ENCODE data around the gene PAF1.
"Not testable (repeated sequence)": the region's sequence is repeated elsewhere in the genome, so short reads cannot be mapped to it uniquely, and the experiment has no call there.

The PAF1 gene

DNA sequence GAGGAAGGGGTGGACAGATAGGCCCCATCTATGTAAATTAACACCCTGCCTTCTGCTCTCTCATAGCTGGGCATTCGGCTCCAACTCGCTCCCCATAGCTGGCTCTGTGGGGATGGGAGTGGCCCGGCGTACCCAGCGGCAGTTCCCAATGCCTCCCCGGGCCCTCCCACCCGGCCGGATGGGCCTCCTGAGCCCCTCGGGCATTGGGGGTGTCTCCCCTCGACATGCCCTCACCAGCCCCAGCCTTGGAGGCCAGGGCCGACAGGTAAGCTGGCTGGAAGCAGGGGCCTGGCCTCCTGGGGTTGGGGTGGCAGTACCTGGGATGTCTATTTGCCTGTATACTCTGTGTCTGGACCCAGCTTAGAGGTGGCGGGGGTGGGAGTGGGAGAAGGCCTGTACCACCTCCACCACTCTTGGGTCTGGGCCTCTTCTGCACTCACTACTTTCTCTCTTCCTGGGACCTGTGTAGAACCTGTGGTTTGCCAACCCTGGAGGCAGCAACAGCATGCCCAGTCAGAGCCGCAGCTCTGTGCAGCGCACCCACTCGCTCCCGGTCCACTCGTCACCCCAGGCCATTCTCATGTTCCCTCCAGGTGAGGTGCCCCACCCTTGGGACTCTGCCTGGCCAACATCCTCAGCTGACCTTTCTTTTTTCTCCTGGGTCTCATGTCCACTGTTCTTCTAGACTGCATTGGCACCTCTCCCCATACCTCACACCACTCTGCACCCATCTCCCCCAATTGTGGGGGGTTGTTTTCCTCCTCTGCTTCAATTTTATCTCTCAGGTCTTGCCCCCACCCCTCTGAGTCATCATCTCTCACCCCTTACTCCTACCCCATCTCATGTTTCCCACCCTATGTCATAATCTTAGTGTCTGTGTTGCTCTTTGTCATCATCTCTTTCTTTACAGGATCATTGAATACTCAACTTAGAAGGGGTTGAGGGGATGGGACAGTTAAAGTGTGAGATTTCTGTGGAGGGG, 10.1 kb downstream of the PAF1 start:
- DNase-seq = no peak

- no peak for DNase-seq
These were observed 11.0 kb downstream of the PAF1 start for GRCh38 chr19:39379865-39380396.

DNA sequence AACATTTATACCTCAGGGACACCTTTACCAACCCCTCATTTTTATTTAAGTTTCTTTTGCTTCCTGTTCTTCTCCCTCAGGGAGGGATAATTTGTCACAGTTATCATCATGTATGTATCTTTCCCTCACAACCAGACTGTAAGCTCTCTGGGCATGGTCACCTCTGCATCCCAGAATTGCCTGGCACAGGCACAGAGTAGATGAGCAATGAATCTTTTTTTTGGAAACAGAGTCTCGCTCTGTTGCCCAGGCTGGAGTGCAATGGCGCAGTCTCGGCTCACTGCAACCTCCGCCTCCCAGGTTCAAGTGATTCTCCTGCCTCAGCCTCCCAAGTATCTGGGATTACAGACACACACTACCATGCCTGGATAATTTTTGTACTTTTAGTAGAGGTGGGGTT, 11.5 kb downstream of the PAF1 start:
- not testable (repeated sequence) for DNase-seq

- no peak for DNase-seq
These were observed 13.2 kb downstream of the PAF1 start for GRCh38 chr19:39377373-39378362.

DNA sequence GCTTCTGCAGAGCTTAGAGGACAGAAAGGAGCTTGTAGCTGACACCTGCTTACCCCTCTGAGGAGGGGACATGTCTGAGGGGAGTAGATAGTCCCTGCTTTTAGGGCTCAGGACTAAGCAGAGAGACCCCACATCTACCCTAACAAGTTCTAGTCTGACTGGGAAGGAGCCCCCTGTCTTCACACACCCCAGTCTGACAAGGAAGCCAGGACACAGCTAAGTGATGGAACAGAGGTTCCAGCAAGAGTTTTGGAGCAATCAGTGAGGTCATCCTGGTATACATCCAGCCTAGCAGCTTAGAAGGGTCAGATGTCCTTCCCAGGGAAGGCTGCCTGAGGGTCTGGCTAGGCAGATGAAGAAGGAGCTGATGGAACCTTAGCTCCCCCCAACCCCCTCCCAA, 15.0 kb downstream of the PAF1 start:
- no peak for DNase-seq

GRCh38 chr19:39372941-39373340, 18.0 kb downstream of the PAF1 start:
- DNase-seq = no peak

GRCh38 chr19:39372047-39372802, 18.7 kb downstream of the PAF1 start:
- no peak for DNase-seq

DNA sequence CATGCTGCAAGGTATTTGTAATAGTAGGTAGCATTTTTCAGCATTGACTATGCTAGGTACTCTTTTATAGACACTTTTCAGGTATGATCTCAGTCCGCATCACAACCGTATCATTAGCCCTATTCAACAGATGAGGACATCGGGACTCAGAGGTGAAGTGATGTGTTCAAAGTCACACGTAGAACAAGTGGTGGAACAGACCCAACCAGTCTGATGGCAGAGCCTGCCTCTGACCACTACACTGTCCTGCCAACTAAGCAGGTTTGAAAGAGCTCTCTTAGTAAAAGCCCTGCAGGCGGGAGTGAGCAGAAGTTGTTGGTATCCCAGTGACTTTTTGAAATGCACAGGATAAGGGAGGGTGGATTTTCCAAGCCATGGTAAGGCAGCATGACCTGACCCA, 20.2 kb downstream of the PAF1 start:
- DNase-seq = no peak

DNA sequence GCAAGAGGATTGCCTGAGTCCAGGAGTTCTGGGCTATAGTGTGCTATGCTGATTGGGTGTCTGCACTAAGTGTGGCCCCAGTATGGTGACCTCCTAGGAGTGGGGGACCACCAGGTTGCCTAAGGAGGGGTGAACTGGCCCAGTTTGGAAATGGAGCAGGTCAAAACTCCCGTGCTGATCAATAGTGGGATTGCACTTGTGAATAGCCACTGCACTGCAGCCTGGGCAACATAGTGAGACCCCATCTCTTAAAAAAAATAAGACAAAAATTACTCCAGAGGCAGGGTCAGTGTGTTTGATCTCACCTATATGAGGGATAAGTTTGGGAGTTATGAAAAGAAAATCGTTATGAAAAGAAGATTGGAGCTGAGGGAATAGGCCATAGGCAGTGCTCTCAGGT, 21.7 kb downstream of the PAF1 start:
- DNase-seq = no peak

- no peak for DNase-seq
These were observed 25.4 kb downstream of the PAF1 start for GRCh38 chr19:39365531-39365930.

DNA sequence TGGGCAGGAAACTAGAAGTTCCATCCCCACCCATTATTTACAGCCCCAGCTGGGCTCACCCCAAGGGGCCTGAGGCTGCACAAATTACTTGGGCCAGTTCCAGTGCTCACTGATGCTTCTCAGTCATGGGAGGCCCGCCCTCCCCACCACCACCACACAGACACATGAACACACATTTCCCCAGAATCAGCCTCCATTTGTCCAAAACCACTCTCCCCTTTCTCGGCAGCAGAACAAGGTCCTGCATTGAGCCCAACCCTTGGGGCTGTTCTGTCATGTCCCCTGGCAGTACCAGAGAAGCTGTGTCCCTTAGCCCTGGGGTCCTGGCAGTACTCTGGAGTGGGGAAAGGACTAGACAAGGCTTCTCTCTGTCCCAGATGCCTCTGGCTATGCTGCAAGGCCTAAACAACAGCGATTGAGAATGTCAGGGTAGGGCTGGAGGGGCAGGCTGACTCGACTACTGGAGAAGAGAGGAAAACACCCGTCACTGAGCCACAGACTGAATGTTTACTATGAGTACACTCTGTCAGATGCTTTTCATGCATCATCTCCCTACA, 26.9 kb downstream of the PAF1 start:
- peak in 1 of 2 experiments; percentile 11 for DNase-seq

DNA sequence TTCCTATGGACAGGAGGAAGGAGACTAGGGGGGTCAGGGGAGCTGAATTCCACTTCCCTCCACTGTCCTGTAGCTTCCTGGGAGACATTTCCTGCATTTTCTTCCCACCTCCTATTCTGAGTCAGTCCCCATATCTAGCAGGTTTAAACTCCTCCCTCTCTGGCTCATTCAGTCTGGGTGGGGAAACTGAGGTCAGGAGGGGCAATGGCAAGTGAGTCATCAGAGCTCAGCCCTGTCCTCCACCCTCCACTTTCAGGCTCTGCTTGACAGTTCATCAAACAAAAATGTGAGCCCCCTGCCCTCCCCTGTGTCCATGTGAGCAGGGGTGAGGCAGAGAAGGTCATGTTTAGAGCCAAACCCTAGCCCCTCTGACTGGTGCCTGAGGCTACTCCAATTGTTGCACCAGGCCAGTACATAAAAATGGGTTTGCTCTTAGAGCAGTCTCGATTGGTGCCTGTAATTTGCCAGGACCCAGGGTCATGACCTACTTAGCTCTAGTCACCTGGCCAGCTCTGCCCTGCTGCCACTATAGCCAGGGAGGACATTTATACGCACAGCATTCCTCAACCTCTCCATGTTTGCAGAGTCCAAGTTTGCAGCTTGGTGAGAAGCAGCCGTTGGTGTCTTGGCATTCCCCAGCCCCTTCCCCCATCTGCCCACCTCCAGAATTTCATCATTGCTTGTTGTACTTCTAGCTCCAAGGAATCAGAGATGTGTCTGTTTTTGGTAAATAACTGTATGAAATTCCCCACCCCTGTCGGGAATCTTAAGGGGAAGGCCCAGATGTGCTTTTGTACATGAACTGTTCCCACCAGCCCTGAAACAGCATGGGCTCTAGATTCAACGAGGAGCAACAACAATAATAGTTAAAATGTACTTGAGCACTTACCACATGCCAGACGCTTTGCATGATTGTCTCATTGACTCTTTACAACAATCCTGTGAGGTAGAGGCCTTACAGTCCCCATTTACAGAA, 27.9 kb downstream of the PAF1 start:
- no peak for DNase-seq

GRCh38 chr19:39360599-39360998, 30.3 kb downstream of the PAF1 start:
- DNase-seq = no peak

GRCh38 chr19:39359026-39359425, 31.9 kb downstream of the PAF1 start:
- DNase-seq = no peak

GRCh38 chr19:39356647-39357046, 34.3 kb downstream of the PAF1 start:
- DNase-seq = no peak

GRCh38 chr19:39356073-39356472, 34.8 kb downstream of the PAF1 start:
- DNase-seq = no peak

DNA sequence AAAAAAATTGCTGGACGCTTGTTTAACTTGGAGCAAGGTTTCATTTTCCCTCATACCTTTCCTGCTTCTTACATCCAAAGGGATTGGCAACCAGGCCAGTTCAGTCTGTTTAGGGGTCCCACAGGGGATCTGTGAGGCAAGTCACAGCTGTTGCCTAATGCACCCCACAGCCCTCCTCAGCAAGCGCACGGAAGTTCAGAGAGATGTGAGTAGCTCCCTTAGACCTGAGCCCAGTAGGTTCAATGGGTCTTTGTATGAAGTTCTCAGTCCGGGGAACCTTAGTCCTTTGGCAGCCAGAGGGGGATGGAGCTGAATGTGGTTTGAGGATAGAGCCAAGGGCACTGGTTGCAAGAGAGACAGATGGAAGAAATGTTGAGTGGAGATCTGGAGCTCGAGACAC, 35.7 kb downstream of the PAF1 start:
- no peak for DNase-seq

- DNase-seq = no peak
These were observed 38.3 kb downstream of the PAF1 start for GRCh38 chr19:39352381-39353255.

GRCh38 chr19:39351537-39352064, 39.3 kb downstream of the PAF1 start:
- DNase-seq = no peak

DNA sequence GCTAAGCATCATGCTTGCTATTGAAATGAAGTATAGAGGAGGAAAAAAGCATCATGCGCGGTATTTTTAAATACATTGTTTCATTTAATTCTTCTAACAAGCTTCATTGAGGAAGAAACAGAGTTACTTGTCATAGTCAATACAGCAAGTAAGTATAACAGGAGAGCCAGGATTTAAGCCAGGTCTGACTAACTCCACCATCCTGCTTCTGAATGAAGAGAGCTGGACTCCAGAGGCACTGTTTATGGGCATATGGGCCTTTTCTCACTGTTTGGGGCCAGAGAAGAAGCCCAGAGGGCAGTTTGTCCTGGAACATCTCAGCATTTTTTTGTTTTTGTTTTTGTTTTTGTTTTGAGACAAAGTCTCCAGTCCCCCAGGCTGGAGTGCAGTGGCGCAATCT, 40.8 kb downstream of the PAF1 start:
- DNase-seq = no peak
